Prostate gland (tissue), 2 donors: ENCODE results near the gene NR3C1.

Source experiments
- POLR2A ChIP-seq: fragments of 450-650 bp; IDR thresholded peaks from one replicate; pipeline ENCODE4 v1.6.1; 2016; ENCODE audit warnings: antibody characterized with exemption, mild to moderate bottlenecking
- POLR2AphosphoS5 ChIP-seq: sonication (generic); formaldehyde crosslinking; IDR thresholded peaks from one replicate; pipeline ENCODE4 v1.6.1; 2017; ENCODE audit warnings: antibody characterized with exemption
- TF ChIP-seq, protein P1 (sequence below), 4 experiments: fragments of 200-600 bp in 2 of 4; fragments of 450-650 bp in 2 of 4; sonication (generic) in 2 of 4; IDR thresholded peaks; 1 replicate in 3 of 4; 2 replicates in 1 of 4; pipeline ENCODE4 v1.5.1; 2016 to 2019; ENCODE audit warnings: antibody characterized with exemption in 4 of 4, mild to moderate bottlenecking in 2 of 4, moderate library complexity in 2 of 4

DNA sequence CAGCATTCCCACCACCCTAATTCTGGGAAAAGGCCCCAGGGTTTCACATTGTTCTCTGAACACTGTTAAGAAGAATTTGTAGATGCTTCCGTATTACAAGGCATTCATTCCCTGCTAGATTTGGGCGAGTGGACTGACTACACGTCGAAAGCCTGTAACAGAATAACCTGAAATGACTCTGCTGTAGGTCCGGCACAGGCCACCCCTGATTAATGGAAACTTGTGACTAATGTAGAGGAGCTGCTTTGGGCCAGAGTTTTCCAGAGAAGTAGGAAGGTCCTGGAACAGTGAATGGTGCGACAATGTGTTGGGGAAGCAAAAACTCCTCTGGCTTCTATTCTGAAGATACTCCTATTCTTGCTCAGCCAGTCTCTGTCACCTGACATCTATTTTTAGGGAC, 87.6 kb downstream of the NR3C1 start:
- TF ChIP-seq, protein P1, sequence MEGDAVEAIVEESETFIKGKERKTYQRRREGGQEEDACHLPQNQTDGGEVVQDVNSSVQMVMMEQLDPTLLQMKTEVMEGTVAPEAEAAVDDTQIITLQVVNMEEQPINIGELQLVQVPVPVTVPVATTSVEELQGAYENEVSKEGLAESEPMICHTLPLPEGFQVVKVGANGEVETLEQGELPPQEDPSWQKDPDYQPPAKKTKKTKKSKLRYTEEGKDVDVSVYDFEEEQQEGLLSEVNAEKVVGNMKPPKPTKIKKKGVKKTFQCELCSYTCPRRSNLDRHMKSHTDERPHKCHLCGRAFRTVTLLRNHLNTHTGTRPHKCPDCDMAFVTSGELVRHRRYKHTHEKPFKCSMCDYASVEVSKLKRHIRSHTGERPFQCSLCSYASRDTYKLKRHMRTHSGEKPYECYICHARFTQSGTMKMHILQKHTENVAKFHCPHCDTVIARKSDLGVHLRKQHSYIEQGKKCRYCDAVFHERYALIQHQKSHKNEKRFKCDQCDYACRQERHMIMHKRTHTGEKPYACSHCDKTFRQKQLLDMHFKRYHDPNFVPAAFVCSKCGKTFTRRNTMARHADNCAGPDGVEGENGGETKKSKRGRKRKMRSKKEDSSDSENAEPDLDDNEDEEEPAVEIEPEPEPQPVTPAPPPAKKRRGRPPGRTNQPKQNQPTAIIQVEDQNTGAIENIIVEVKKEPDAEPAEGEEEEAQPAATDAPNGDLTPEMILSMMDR (IDR thresholded peaks at IDR 0.05) = no peak
- TF ChIP-seq POLR2A = no peak
- TF ChIP-seq POLR2AphosphoS5 = no peak
